ENCODE data around the gene ESRRA. TPM values are rescaled to one million over a fixed set of nuclear protein-coding genes. Genes with fewer than 3 reads are reported as not detected.

ESRRA gene
- total and polyA plus RNA-seq, 10 of the 15 experiments (the other 5 are each of a cell fraction or from before 2014, with no cell fraction given): 0.32 to 48.9 (median 12.6) TPM

- no peaks in the 10 kb centered on the region for H3K4me1 ChIP-seq (ENCODE audit: control insufficient read depth, insufficient read depth, low read length)
- in situ Hi-C loops (cut with MboI): no loop called here
- intact Hi-C loops (cut with micrococcal nuclease; ENCODE audit: unreplicated experiment): no loop called here
- no peaks in the 10 kb centered on the region for H3K27me3 ChIP-seq (replicated peaks in 1 of 2; ENCODE audit: control insufficient read depth in 2 of 2, insufficient read depth in 2 of 2, low read length in 1 of 2)
- H3K79me2 ChIP-seq (ENCODE audit: control insufficient read depth, insufficient read depth, low read length): no peaks in the 10 kb centered on the region
- ChIA-PET CTCF (interaction anchor here (1.1 to 7.3 kb wide), 7 partner anchors 12 to 337 kb away, joined by 3 to 143 read pairs (median 4); partner anchors contain the start of genes CATSPERZ, CCDC88B, ESRRA and FERMT3), SMC1A (ENCODE audit: uncharacterized antibody, unreplicated experiment) (interaction anchor here (0.9 to 1.3 kb wide), 3 partner anchors 9 to 48 kb away, joined by 3 read pairs; partner anchors contain the start of genes PRDX5 and TRMT112), POLR2A (interaction anchor here (0.6 to 1.4 kb wide), 5 partner anchors 12 to 550 kb away, joined by 3 to 7 read pairs (median 4); partner anchors contain the start of genes PRDX5 and TRMT112), RAD21 (ENCODE audit: unreplicated experiment) (interaction anchor here (1.0 to 9.7 kb wide), 3 partner anchors 11 to 47 kb away, joined by 3 to 176 read pairs (median 53); partner anchors contain the start of genes CCDC88B, ESRRA, PRDX5 and TRMT112)
- FAIRE-seq (no peak), DNase-seq (ENCODE audit: low read depth, low spot score) (no peak), ATAC-seq (no peak)
- WGBS (ENCODE audit: insufficient coverage, insufficient replicate concordance, low lambda C conversion rate, missing lambda C conversion rate): 88% methylated on average over 31 of the region's 33 CpGs
- no TSS peak for BruUV-seq (replicated peaks)
- H3K4me2 ChIP-seq (ENCODE audit: control insufficient read depth, insufficient read depth): no peak overlapping the region
- H3K4me3 ChIP-seq: no peak overlapping the region
- no peak overlapping the region for H3K9ac ChIP-seq (ENCODE audit: control insufficient read depth, insufficient read depth, low read length)
- no peak overlapping the region for H3K27ac ChIP-seq (ENCODE audit: control insufficient read depth, insufficient read depth)
- peaks cover 0 to 6% of the 10 kb centered on the region in 2 experiments; a peak in 2 of 4 replicates for H3K36me3 ChIP-seq (ENCODE audit: control insufficient read depth in 2 of 2, insufficient read depth in 2 of 2, low read length in 1 of 2)
- TF ChIP-seq RUNX3 (IDR thresholded peaks at IDR 0.05; ENCODE audit: low read length) (no peak), MYC (IDR thresholded peaks at IDR 0.05; ENCODE audit: insufficient read depth, insufficient read length, insufficient replicate concordance, low read length, severe bottlenecking) (no peak), LARP7 (IDR thresholded peaks at IDR 0.05) (no peak), POLR2A (IDR thresholded peaks at IDR 0.05; ENCODE audit: low read depth, low read length) (0 out of 2 replicates have a peak, but pooled peaks have one; percentile 0), NKRF (conservative IDR thresholded peaks at IDR 0.05) (no peak)
- H3K9me3 ChIP-seq (replicated peaks; ENCODE audit: control insufficient read depth, insufficient read depth, low read length): no peaks in the 10 kb centered on the region
- no peaks in the 10 kb centered on the region for H4K20me1 ChIP-seq (ENCODE audit: control insufficient read depth, insufficient read depth)
- no peak overlapping the region for H2AFZ ChIP-seq (ENCODE audit: control insufficient read depth, low read depth, low read length)
Measured at GRCh38 chr11:64352099-64352994, 47.0 kb downstream of the ESRRA start.
